ENCODE measurements around the gene OSBPL3.
A peak's percentile ranks its signal among the peaks of the same experiment; 100 is the strongest.

DNA sequence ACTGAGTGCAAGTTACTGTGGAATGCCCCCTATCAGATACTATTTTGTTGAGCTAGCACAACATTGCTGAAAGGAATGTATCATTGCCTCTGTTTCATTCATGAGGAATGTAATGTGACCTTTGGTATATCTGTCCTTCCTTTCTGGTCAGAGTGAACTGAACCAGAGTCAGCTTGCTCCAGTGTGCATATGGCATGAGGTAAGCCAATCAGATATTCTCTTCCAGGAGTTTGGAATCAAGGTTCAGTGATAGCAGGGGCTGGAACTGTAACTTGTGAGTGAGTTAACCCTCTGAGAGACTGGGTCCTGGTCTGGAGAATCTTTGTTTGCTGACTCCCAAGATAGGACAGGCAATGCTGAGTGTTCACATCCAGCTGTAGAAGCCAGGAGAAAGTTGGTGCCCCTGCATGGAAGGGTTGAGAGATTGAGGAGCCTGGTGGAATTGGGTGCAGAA, 45.3 kb upstream of the OSBPL3 start:
- TF ChIP-seq CTCF (IDR thresholded peaks at IDR 0.05 in 2 of 3, conservative IDR thresholded peaks at IDR 0.05 in 1 of 3; ENCODE audit: borderline replicate concordance in 1 of 3, insufficient read depth in 1 of 3, low read depth in 2 of 3, low read length in 2 of 3) (no peak), POLR2AphosphoS5 (IDR thresholded peaks at IDR 0.05; ENCODE audit: low read depth, low read length) (no peak), REST (IDR thresholded peaks at IDR 0.05; ENCODE audit: low read depth) (no peak), TCF7L2 (IDR thresholded peaks at IDR 0.05; ENCODE audit: borderline replicate concordance, extremely low read depth, insufficient read depth, insufficient read length) (no peak), POLR2A (IDR thresholded peaks at IDR 0.05; ENCODE audit: borderline replicate concordance, extremely low read depth, insufficient read depth, insufficient read length) (no peak), ZFX (IDR thresholded peaks at IDR 0.05) (no peak), EZH2 (IDR thresholded peaks at IDR 0.05) (no peak), SP1 (IDR thresholded peaks at IDR 0.05; ENCODE audit: low read depth) (peak; percentile 29; the same call in 1 of the 2 replicates), YY1 (IDR thresholded peaks at IDR 0.05; ENCODE audit: extremely low read depth, insufficient replicate concordance, low read depth, low read length) (no peak), JUND (IDR thresholded peaks at IDR 0.05) (no peak), RAD21 (IDR thresholded peaks at IDR 0.05; ENCODE audit: low read depth) (no peak), CBX3 (IDR thresholded peaks at IDR 0.05; ENCODE audit: low read depth) (no peak)

All from HCT116 (cell line).